SK-N-SH treated with all-trans-retinoic acid at 6 μM for 48 hours (cell line): Measurements from ENCODE around the gene PLET1.

Source experiments
- ATAC-seq: fragments of 200-7000 bp; cut with Tn5 transposase; 3 replicates; pipeline ENCODE4 v1.9.1; 2020; ENCODE audit warnings: mild to moderate bottlenecking, moderate library complexity
- ARNTL ChIP-seq: fragments of 450-650 bp; formaldehyde crosslinking; IDR thresholded peaks from 2 replicates; pipeline ENCODE4 v1.5.0; 2020; ENCODE audit warnings: low read depth, mild to moderate bottlenecking, moderate library complexity, borderline replicate concordance
- ESRRG ChIP-seq: fragments of 250-450 bp; sonication (Bioruptor Pico); IDR thresholded peaks from 2 replicates; pipeline ENCODE4 v1.6.1; 2021; ENCODE audit warnings: mild to moderate bottlenecking
- GLIS3 ChIP-seq: fragments of 250-450 bp; sonication (Bioruptor Pico); IDR thresholded peaks from 2 replicates; pipeline ENCODE4 v1.5.0; 2020; ENCODE audit warnings: mild to moderate bottlenecking, moderate library complexity
- ISL1 ChIP-seq: fragments of 250-450 bp; sonication (Bioruptor Pico); IDR thresholded peaks from 2 replicates; pipeline ENCODE4 v2.1.2; 2022; ENCODE audit warnings: mild to moderate bottlenecking, moderate library complexity
- OSR1 ChIP-seq: fragments of 250-450 bp; sonication (Bioruptor Pico); IDR thresholded peaks from 2 replicates; pipeline ENCODE4 v1.8.0; 2022; ENCODE audit warnings: moderate library complexity, mild to moderate bottlenecking, inconsistent platforms
- PPARA ChIP-seq: fragments of 250-450 bp; sonication (Bioruptor Pico); IDR thresholded peaks from 2 replicates; pipeline ENCODE4 v1.5.0; 2020; ENCODE audit warnings: mild to moderate bottlenecking, borderline replicate concordance
- RARB ChIP-seq: fragments of 250-450 bp; sonication (Bioruptor Pico); IDR thresholded peaks from 2 replicates; pipeline ENCODE4 v1.8.0; 2021; ENCODE audit warnings: mild to moderate bottlenecking, moderate library complexity
- TCF4 ChIP-seq: fragments of 250-450 bp; sonication (Bioruptor Pico); IDR thresholded peaks from 2 replicates; pipeline ENCODE4 v1.8.0; 2021; ENCODE audit warnings: mild to moderate bottlenecking, moderate library complexity, borderline replicate concordance
- TOX ChIP-seq: fragments of 250-450 bp; sonication (Bioruptor Pico); IDR thresholded peaks from 2 replicates; pipeline ENCODE4 v1.8.0; 2021; ENCODE audit warnings: mild to moderate bottlenecking, moderate library complexity, borderline replicate concordance
- ZFP3 ChIP-seq: fragments of 250-450 bp; sonication (Bioruptor Pico); IDR thresholded peaks from 2 replicates; pipeline ENCODE4 v1.5.0; 2020; ENCODE audit warnings: mild to moderate bottlenecking, moderate library complexity
- ZFP30 ChIP-seq: fragments of 450-650 bp; formaldehyde crosslinking; IDR thresholded peaks from 2 replicates; pipeline ENCODE4 v1.5.0; 2022; ENCODE audit warnings: mild to moderate bottlenecking, moderate library complexity
- ZNF565 ChIP-seq: fragments of 450-650 bp; formaldehyde crosslinking; conservative IDR thresholded peaks from 2 replicates; pipeline ENCODE4 v1.5.0; 2020; ENCODE audit warnings: low read depth, mild to moderate bottlenecking, moderate library complexity
- ZNF8 ChIP-seq: fragments of 450-650 bp; formaldehyde crosslinking; IDR thresholded peaks from 2 replicates; pipeline ENCODE4 v1.5.0; 2020; ENCODE audit warnings: mild to moderate bottlenecking, moderate library complexity
- TF ChIP-seq, protein P1 (sequence below): fragments of 250-450 bp; sonication (Bioruptor Pico); IDR thresholded peaks from 2 replicates; pipeline ENCODE4 v1.8.0; 2021; ENCODE audit warnings: low read depth, mild to moderate bottlenecking, moderate library complexity, borderline replicate concordance
- TF ChIP-seq, protein P2 (sequence below): fragments of 250-450 bp; sonication (Bioruptor Pico); IDR thresholded peaks from 2 replicates; pipeline ENCODE4 v1.8.0; 2020; ENCODE audit warnings: mild to moderate bottlenecking, moderate library complexity, borderline replicate concordance
- TF ChIP-seq, protein P3 (sequence below): fragments of 250-450 bp; sonication (Bioruptor Pico); IDR thresholded peaks from 2 replicates; pipeline ENCODE4 v1.5.0; 2020; ENCODE audit warnings: mild to moderate bottlenecking, moderate library complexity
- TF ChIP-seq, protein P4 (sequence below): fragments of 250-450 bp; sonication (Bioruptor Pico); IDR thresholded peaks from 2 replicates; pipeline ENCODE4 v1.5.1; 2021; ENCODE audit warnings: mild to moderate bottlenecking, moderate library complexity

Gene PLET1

DNA sequence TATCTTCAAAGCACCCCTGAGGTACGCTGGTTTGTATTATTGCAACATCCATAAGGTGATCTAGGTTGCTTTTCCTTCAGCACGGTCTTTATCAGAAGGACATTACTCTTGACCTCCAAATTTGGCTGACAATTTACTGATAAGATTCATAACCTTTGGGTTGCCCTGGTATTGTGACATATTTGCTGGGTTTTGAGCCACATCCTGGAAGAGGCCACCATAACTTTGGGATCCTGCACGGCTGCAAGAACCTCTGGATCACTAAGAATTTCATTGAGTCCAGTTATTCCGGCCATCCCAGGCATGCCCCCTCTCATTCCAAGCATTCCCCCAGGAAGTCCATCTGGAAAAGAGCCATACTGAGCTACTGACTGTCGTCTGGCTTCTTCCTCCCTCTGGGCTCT lies 6.5 kb upstream of the PLET1 start:
- TF ChIP-seq, protein P1, sequence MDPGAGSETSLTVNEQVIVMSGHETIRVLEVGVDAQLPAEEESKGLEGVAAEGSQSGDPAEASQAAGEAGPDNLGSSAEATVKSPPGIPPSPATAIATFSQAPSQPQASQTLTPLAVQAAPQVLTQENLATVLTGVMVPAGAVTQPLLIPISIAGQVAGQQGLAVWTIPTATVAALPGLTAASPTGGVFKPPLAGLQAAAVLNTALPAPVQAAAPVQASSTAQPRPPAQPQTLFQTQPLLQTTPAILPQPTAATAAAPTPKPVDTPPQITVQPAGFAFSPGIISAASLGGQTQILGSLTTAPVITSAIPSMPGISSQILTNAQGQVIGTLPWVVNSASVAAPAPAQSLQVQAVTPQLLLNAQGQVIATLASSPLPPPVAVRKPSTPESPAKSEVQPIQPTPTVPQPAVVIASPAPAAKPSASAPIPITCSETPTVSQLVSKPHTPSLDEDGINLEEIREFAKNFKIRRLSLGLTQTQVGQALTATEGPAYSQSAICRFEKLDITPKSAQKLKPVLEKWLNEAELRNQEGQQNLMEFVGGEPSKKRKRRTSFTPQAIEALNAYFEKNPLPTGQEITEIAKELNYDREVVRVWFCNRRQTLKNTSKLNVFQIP (CRISPR knock-in tag): no peak
- no peak for TF ChIP-seq ZFP3
- TF ChIP-seq ZNF8 (CRISPR knock-in tag): no peak
- TF ChIP-seq TOX: no peak
- TF ChIP-seq, protein P2, sequence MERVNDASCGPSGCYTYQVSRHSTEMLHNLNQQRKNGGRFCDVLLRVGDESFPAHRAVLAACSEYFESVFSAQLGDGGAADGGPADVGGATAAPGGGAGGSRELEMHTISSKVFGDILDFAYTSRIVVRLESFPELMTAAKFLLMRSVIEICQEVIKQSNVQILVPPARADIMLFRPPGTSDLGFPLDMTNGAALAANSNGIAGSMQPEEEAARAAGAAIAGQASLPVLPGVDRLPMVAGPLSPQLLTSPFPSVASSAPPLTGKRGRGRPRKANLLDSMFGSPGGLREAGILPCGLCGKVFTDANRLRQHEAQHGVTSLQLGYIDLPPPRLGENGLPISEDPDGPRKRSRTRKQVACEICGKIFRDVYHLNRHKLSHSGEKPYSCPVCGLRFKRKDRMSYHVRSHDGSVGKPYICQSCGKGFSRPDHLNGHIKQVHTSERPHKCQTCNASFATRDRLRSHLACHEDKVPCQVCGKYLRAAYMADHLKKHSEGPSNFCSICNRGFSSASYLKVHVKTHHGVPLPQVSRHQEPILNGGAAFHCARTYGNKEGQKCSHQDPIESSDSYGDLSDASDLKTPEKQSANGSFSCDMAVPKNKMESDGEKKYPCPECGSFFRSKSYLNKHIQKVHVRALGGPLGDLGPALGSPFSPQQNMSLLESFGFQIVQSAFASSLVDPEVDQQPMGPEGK (CRISPR knock-in tag): no peak
- TF ChIP-seq OSR1 (CRISPR knock-in tag): no peak
- no peak for TF ChIP-seq GLIS3 (CRISPR knock-in tag)
- TF ChIP-seq ESRRG: no peak
- TF ChIP-seq RARB (CRISPR knock-in tag): no peak
- no peak for TF ChIP-seq ARNTL (CRISPR knock-in tag)
- no peak for TF ChIP-seq ZFP30
- TF ChIP-seq, protein P3, sequence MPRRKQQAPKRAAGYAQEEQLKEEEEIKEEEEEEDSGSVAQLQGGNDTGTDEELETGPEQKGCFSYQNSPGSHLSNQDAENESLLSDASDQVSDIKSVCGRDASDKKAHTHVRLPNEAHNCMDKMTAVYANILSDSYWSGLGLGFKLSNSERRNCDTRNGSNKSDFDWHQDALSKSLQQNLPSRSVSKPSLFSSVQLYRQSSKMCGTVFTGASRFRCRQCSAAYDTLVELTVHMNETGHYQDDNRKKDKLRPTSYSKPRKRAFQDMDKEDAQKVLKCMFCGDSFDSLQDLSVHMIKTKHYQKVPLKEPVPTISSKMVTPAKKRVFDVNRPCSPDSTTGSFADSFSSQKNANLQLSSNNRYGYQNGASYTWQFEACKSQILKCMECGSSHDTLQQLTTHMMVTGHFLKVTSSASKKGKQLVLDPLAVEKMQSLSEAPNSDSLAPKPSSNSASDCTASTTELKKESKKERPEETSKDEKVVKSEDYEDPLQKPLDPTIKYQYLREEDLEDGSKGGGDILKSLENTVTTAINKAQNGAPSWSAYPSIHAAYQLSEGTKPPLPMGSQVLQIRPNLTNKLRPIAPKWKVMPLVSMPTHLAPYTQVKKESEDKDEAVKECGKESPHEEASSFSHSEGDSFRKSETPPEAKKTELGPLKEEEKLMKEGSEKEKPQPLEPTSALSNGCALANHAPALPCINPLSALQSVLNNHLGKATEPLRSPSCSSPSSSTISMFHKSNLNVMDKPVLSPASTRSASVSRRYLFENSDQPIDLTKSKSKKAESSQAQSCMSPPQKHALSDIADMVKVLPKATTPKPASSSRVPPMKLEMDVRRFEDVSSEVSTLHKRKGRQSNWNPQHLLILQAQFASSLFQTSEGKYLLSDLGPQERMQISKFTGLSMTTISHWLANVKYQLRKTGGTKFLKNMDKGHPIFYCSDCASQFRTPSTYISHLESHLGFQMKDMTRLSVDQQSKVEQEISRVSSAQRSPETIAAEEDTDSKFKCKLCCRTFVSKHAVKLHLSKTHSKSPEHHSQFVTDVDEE (CRISPR knock-in tag): no peak
- ATAC-seq: no peak

DNA sequence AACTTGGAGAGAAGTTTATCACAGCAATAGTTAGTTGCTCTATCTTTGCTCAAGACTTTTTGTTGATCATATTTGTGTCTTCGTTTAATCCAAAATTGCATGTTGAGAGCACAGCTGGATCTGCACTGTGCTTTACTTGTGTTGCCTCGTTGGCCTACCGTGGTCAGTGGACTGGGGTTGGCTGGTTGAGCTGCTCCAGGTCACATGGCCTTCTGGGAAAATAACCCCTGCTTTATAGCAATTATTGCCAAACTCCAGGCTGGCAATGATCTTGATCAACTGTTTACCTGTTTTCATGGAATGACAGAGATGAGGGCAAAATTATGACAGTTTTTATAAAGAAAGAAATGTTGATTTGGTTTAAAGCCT lies 5.7 kb upstream of the PLET1 start:
- 0 out of 2 replicates have a peak, but pooled peaks have one; percentile 10 for TF ChIP-seq TCF4 (CRISPR knock-in tag)
- TF ChIP-seq, protein P1 (CRISPR knock-in tag): no peak
- no peak for ATAC-seq

DNA sequence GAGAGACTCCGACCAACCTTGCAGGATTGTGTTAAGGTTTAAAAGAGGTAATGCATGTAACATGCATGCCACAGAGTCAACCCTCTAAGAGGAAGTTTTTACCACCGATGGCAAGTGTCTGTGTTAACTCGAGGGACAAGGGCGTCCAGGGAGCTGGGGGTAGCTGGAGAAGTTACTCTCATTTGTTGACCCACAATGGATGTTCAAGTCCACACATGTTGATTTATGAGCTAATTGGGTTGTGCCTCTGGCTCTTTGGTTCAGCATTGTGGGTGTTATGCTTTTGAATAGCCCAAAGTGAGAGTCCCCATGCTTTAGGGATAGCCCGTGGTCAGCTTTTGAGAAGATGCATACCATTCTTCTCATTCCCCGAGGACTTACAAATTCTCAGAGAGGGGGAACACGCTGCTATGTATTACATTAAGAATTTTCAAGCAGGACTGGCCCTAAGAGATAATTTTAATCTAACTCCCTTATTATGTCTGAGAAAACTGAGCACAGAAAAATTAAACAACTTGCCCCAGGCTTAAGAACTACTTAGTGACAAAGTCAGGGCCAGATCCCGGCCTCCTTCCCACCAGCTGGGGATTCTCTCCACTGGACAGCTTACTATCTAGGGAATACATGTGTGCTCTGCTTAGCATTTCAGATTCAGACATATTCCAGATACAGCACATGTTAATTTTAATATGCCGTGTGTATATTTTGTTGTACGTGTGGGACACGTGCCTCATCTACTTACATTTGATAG lies 5.2 kb upstream of the PLET1 start:
- ATAC-seq: peak; percentile 56; the same call in 1 of the 3 replicates
- TF ChIP-seq TCF4 (CRISPR knock-in tag) (peak; percentile 95), ISL1 (CRISPR knock-in tag) (peak; percentile 38; the same call in 1 of the 2 replicates), ZNF565 (CRISPR knock-in tag) (no peak), TOX (no peak), ESRRG (no peak), PPARA (no peak), ZNF8 (CRISPR knock-in tag) (no peak)
- TF ChIP-seq, protein P3 (CRISPR knock-in tag): peak; percentile 66; the same call in 1 of the 2 replicates
- TF ChIP-seq, protein P4, sequence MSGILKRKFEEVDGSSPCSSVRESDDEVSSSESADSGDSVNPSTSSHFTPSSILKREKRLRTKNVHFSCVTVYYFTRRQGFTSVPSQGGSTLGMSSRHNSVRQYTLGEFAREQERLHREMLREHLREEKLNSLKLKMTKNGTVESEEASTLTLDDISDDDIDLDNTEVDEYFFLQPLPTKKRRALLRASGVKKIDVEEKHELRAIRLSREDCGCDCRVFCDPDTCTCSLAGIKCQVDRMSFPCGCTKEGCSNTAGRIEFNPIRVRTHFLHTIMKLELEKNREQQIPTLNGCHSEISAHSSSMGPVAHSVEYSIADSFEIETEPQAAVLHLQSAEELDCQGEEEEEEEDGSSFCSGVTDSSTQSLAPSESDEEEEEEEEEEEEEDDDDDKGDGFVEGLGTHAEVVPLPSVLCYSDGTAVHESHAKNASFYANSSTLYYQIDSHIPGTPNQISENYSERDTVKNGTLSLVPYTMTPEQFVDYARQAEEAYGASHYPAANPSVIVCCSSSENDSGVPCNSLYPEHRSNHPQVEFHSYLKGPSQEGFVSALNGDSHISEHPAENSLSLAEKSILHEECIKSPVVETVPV: peak; percentile 24; the same call in 1 of the 2 replicates
